Stimulated activated naive B cell treated with anti-CD40 and anti-IgM and Interleukin-4, amounts not matched to agents 10 μg/mL and 1 μg/mL and 100 μg/mL, for 72 hours (primary cell): ENCODE measurements around the gene WNT7B.
A peak's percentile ranks its signal among the peaks of the same experiment; 100 is the strongest.
"Not testable (repeated sequence)": the region's sequence is repeated elsewhere in the genome, so short reads cannot be mapped to it uniquely, and the experiment has no call there.

Experiments used
- ATAC-seq, 2 donors: fragments of 150-1000 bp; cut with Tn5 transposase; replicated peaks; 2 replicates each; pipeline ENCODE4 v1.10.0; 2021; ENCODE audit warnings: moderate library complexity in 1 of 2
- DNase-seq: peaks from one replicate; pipeline ENCODE4 v3.0.0; 2021
- H3K27ac Mint-ChIP-seq: one replicate; pipeline ENCODE4 v1.8.0; 2022; ENCODE audit warnings: mild to moderate bottlenecking, mixed read lengths
- H3K27me3 Mint-ChIP-seq, 2 donors: one replicate each; pipeline ENCODE4 v1.8.0; 2022; ENCODE audit warnings: mixed read lengths in 2 of 2
- H3K36me3 Mint-ChIP-seq, 2 donors: one replicate each; pipeline ENCODE4 v1.8.0; 2022; ENCODE audit warnings: mixed read lengths in 2 of 2, mild to moderate bottlenecking in 1 of 2
- H3K4me1 Mint-ChIP-seq, 2 donors: one replicate each; pipeline ENCODE4 v1.8.0; 2022; ENCODE audit warnings: mixed read lengths in 2 of 2, mild to moderate bottlenecking in 1 of 2
- H3K4me3 Mint-ChIP-seq, 2 donors: one replicate each; pipeline ENCODE4 v1.8.0; 2022; ENCODE audit warnings: mild to moderate bottlenecking in 2 of 2, mixed read lengths in 2 of 2, moderate library complexity in 1 of 2
- H3K9me3 Mint-ChIP-seq, 2 donors: one replicate each; pipeline ENCODE4 v1.8.0; 2022; ENCODE audit warnings: mixed read lengths in 2 of 2, mild to moderate bottlenecking in 1 of 2

WNT7B gene

GRCh38 chr22:46012182-46012880, 35.4 kb upstream of the WNT7B start:
- Mint-ChIP-seq H3K27ac (peak overlapping the region; percentile 93), H3K4me3 (no peak overlapping the region), H3K4me1 (peaks cover 4 to 9% of the 10 kb centered on the region in 2 donors), H3K9me3 (peaks cover 0 to 2% of the 10 kb centered on the region in 2 donors), H3K27me3 (no peaks in the 10 kb centered on the region), H3K36me3 (peaks cover 3% of the 10 kb centered on the region in 2 donors)
- ATAC-seq = no peak
- DNase-seq = no peak

GRCh38 chr22:46011627-46012181, 34.7 kb upstream of the WNT7B start:
- H3K9me3 Mint-ChIP-seq = peaks cover 0 to 2% of the 10 kb centered on the region in 2 donors
- H3K27me3 Mint-ChIP-seq = no peaks in the 10 kb centered on the region
- peaks cover 4 to 16% of the 10 kb centered on the region in 2 donors for H3K4me1 Mint-ChIP-seq
- H3K27ac Mint-ChIP-seq = peak overlapping the region; percentile 93
- H3K4me3 Mint-ChIP-seq = no peak overlapping the region
- no peak for DNase-seq
- H3K36me3 Mint-ChIP-seq = peaks cover 3% of the 10 kb centered on the region in 2 donors
- ATAC-seq = no peak

- Mint-ChIP-seq H3K27ac (no peak overlapping the region), H3K27me3 (peaks cover 0 to 3% of the 10 kb centered on the region in 2 donors), H3K4me1 (peaks cover 6 to 22% of the 10 kb centered on the region in 2 donors), H3K4me3 (no peak overlapping the region), H3K9me3 (peaks cover 0 to 2% of the 10 kb centered on the region in 2 donors), H3K36me3 (peaks cover 3% of the 10 kb centered on the region in 2 donors)
- ATAC-seq (no peak), DNase-seq (no peak)
Observed at GRCh38 chr22:46010951-46011626, 34.1 kb upstream of the WNT7B start.

DNA sequence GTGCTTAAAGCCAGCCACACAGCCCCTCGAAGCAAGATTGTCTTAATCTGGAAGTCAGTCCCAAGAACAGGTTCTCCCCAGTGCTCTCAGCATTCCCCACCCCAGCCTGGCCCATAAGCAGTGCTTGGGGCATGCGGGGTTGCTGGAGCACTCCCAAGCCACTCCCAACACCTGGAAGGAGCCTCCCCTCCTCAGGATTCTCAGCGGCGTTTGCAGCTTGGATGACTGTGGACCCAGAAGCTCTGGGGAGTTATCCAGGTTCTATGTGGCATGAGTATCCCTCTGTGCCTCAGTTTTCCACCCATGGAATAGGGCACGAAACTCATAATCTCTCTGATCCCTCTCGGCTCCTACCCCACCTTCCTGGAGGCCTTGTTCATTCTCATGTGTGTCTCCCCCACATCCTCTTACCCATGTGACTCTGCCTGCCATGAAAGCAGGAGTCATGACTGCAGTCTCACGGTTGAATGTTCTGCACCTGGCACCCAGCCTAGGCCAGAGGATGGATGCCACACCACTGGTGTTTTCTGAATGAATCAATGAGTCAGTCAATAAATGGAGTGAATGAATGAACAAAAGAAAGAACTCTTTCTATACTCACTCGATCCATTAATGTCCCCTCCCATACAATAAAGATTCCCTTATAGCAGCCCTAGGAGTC, 33.4 kb upstream of the WNT7B start:
- Mint-ChIP-seq H3K27ac (no peak overlapping the region), H3K4me3 (no peak overlapping the region), H3K9me3 (peaks cover 0 to 2% of the 10 kb centered on the region in 2 donors), H3K36me3 (peaks cover 3% of the 10 kb centered on the region in 2 donors), H3K27me3 (peaks cover 0 to 6% of the 10 kb centered on the region in 2 donors), H3K4me1 (peaks cover 9 to 26% of the 10 kb centered on the region in 2 donors)
- no peak for DNase-seq
- no peak for ATAC-seq

GRCh38 chr22:46009730-46010129, 32.8 kb upstream of the WNT7B start:
- peaks cover 10 to 27% of the 10 kb centered on the region in 2 donors for H3K4me1 Mint-ChIP-seq
- H3K27me3 Mint-ChIP-seq = peaks cover 0 to 6% of the 10 kb centered on the region in 2 donors
- H3K4me3 Mint-ChIP-seq = no peak overlapping the region
- DNase-seq (no peak), ATAC-seq (no peak)
- H3K9me3 Mint-ChIP-seq = peaks cover 0 to 2% of the 10 kb centered on the region in 2 donors
- H3K27ac Mint-ChIP-seq = no peak overlapping the region
- peaks cover 3% of the 10 kb centered on the region in 2 donors for H3K36me3 Mint-ChIP-seq

DNA sequence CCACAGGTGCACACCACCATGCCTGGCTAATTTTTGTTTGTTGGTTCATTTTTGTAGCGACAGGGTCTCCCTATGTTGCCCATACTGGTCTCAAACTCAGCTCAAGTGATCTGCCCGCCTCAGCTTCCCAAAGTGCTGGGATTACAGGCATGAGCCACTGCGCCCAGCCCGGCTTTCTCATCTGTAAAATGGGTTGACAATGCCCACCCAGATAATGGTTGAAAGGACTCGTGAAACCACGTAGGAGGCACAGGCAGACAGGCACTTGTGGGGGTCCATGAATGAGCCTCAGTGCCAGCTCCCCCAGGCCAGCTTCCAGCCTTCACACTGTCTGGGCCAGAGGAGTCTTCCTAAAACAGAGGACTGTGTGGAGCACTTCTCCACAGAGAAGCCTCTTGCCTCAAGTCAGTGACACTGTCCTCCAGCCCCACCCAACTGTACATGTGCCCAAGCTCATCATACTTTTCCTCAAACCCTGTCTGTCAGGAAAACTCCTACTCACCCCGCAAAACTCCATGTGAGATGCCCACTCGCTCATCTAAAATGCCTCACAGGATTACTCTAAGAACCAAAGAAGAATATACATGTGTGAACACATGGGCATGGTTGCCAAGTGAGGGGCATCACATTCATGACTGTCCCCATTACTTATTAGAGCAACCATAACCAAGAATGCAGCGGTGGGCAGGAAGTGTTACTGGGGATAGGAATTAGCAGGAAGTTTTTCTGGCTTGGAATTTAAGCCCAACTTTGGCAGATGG, 32.1 kb upstream of the WNT7B start:
- peaks cover 0 to 2% of the 10 kb centered on the region in 2 donors for H3K9me3 Mint-ChIP-seq
- peaks cover 3% of the 10 kb centered on the region in 2 donors for H3K36me3 Mint-ChIP-seq
- no peak for ATAC-seq
- H3K4me3 Mint-ChIP-seq = no peak overlapping the region
- no peak overlapping the region for H3K27ac Mint-ChIP-seq
- DNase-seq = no peak
- H3K4me1 Mint-ChIP-seq = peaks cover 16 to 34% of the 10 kb centered on the region in 2 donors
- peaks cover 0 to 11% of the 10 kb centered on the region in 2 donors for H3K27me3 Mint-ChIP-seq

GRCh38 chr22:46008291-46008690, 31.3 kb upstream of the WNT7B start:
- ATAC-seq (no peak), DNase-seq (no peak)
- peaks cover 0 to 11% of the 10 kb centered on the region in 2 donors for H3K27me3 Mint-ChIP-seq
- H3K4me1 Mint-ChIP-seq = peaks cover 18 to 34% of the 10 kb centered on the region in 2 donors
- no peak overlapping the region for H3K27ac Mint-ChIP-seq
- peaks cover 3% of the 10 kb centered on the region in 2 donors for H3K36me3 Mint-ChIP-seq
- H3K9me3 Mint-ChIP-seq = peaks cover 0 to 2% of the 10 kb centered on the region in 2 donors
- no peak overlapping the region for H3K4me3 Mint-ChIP-seq

- Mint-ChIP-seq H3K27me3 (peaks cover 0 to 11% of the 10 kb centered on the region in 2 donors), H3K9me3 (peaks cover 0 to 2% of the 10 kb centered on the region in 2 donors), H3K27ac (no peak overlapping the region), H3K4me3 (no peak overlapping the region), H3K36me3 (peaks cover 3% of the 10 kb centered on the region in 2 donors), H3K4me1 (peaks cover 14 to 29% of the 10 kb centered on the region in 2 donors)
- ATAC-seq (no peak), DNase-seq (no peak)
Observed at GRCh38 chr22:46007848-46008261, 30.9 kb upstream of the WNT7B start.

DNA sequence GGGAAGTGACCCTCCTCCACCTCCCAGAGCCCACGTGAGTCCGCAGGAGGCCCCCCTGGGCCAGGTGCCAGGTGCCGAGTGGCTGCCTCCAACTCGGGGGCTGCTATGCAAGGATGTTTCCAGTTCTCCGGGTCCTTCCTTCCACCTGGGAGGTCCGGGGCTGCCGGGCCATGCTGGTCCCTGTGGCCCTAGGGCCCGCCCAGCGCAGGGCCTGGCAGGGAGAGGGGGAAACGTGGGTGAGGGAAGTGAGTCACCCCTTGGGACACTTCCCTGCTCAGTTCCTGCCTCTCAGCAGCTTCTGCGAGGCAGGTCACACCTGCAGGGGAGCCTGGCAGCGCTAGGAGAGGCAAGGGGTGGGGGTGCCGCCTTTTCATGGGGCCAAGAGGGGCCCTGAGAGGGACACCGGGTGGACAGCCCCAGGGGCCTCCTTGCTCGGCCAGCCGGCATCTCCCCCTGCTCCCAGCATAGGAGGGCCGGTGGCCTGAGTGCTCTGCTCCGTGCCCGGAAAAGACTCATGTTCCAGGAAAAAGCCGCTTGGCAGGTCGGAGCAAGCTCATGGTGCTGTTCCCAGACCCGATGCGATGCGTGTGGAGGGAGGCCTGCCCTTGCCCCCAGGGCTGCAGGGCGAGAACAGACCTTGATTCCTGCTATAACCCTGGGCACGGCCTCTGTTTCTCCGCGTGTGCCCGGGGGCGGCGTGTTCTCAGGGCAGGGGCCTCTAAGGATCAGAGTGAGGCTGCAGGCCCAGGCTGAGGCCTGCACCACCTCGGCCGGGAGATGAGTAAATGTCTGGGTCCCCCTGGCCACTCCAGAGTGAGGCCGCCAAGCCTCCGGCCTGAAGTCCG, 30.3 kb upstream of the WNT7B start:
- Mint-ChIP-seq H3K27me3 (peaks cover 0 to 11% of the 10 kb centered on the region in 2 donors), H3K9me3 (peaks cover 0 to 2% of the 10 kb centered on the region in 2 donors), H3K36me3 (peaks cover 3% of the 10 kb centered on the region in 2 donors), H3K4me1 (peaks cover 14 to 28% of the 10 kb centered on the region in 2 donors), H3K27ac (no peak overlapping the region), H3K4me3 (peak overlapping the region in 1 of 2 donors; percentile 10)
- no peak for DNase-seq
- peak; percentile 47 to 58 for ATAC-seq

DNA sequence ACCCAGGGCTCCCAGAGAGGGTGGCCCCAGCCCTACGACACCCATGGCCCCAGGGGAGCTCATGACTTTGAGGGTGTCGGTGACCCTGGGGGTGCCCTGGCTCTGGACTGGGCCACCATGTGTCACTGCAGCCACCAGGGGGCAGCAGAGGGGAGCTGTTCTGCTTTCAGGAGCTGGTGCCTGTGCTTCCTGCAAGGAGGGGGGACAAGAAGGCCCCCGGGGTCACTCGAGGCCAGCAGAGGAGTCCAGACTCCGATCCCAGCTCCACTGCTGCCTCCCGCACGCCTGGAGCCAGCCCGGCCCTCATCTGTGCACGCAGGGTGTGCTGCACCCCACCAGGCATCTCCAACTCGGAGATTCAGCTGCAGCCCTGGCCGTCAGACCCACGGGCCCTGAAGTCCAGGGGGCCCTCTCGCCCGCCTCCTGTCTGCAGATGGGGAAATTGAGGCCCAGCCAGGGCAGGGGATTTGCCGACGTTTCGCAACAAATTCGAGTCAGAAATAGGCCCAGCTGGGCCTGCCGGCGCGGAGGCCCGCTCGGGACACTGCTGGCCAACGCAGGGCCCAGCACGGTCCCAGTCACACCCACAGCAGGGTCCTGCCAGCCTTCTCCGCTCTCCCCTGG, 29.5 kb upstream of the WNT7B start:
- H3K36me3 Mint-ChIP-seq = peaks cover 3% of the 10 kb centered on the region in 2 donors
- peak overlapping the region; percentile 10 to 28 for H3K4me3 Mint-ChIP-seq

GRCh38 chr22:46005116-46005705, 28.2 kb upstream of the WNT7B start:
- peaks cover 0 to 17% of the 10 kb centered on the region in 2 donors for H3K27me3 Mint-ChIP-seq
- not testable (repeated sequence) for DNase-seq, H3K9me3 Mint-ChIP-seq, H3K36me3 Mint-ChIP-seq, H3K27ac Mint-ChIP-seq, ATAC-seq
- peak overlapping the region in 1 of 2 donors; percentile 23 for H3K4me3 Mint-ChIP-seq
- H3K4me1 Mint-ChIP-seq = peaks cover 23 to 42% of the 10 kb centered on the region in 2 donors

More for the DNA sequence above, 29.5 kb upstream of the WNT7B start:
- H3K27ac Mint-ChIP-seq = peak overlapping the region; percentile 26
- H3K9me3 Mint-ChIP-seq = peaks cover 0 to 2% of the 10 kb centered on the region in 2 donors
- H3K27me3 Mint-ChIP-seq = peaks cover 0 to 14% of the 10 kb centered on the region in 2 donors
- peaks cover 17 to 31% of the 10 kb centered on the region in 2 donors for H3K4me1 Mint-ChIP-seq
- DNase-seq = peak; percentile 80
- peak; percentile 88 to 91 for ATAC-seq
